CD4-positive, alpha-beta T cell treated with Interleukin-17A for 4 hours (primary cell): ENCODE measurements around the gene SEC16A.

Experiments
- DNase-seq: peaks from one replicate; pipeline ENCODE4 v3.0.0-alpha.2; 2020; ENCODE audit warnings: mixed read lengths

SEC16A gene

DNA sequence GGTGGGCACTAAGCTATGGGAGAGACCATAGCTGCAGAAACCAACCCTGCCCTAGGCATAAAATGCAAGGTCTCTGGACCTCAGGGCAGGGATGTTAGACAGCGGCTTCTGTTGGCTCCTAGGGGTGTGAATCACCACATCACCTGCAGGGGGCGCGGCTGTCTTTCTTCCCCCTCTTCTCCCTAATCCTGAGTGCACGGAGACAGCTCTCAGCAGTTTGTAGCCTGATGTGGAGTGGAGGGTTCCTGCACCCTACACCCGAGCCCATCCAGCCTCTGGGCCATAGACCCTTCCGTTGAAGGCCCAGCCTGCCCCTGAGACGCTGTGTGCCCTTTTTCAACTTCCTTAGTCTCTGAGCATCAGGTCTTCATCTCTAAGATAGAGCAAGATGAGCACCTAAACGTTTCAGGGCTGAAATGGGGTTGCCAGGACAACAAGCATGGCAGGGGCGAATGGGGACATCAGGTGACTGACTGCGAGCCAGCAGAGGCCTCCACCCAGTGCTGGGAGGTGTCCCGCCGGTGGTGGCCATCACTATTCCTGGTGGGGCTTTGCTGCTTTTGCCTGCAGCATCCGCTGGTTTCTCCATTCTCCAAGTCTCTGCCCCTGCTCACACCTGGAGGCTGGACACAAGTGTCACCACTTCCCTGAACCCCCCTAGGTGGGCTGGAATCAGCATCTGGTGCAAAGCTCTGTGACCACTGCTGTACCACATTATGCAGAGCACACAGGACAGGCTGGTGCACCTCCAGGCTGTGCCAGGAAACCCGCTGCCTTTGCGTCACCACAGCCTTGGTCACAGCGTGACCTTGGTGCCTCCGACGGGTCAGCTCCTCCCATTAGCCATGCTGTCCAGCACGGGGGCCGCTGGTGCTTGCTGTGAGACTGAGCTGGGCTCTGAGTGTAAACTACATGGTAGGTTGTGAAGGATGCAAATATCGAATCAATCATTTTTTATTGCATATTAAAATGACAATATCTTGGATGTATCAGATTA is 2.5 kb upstream of the SEC16A start:
- peak; percentile 90 for DNase-seq

DNA sequence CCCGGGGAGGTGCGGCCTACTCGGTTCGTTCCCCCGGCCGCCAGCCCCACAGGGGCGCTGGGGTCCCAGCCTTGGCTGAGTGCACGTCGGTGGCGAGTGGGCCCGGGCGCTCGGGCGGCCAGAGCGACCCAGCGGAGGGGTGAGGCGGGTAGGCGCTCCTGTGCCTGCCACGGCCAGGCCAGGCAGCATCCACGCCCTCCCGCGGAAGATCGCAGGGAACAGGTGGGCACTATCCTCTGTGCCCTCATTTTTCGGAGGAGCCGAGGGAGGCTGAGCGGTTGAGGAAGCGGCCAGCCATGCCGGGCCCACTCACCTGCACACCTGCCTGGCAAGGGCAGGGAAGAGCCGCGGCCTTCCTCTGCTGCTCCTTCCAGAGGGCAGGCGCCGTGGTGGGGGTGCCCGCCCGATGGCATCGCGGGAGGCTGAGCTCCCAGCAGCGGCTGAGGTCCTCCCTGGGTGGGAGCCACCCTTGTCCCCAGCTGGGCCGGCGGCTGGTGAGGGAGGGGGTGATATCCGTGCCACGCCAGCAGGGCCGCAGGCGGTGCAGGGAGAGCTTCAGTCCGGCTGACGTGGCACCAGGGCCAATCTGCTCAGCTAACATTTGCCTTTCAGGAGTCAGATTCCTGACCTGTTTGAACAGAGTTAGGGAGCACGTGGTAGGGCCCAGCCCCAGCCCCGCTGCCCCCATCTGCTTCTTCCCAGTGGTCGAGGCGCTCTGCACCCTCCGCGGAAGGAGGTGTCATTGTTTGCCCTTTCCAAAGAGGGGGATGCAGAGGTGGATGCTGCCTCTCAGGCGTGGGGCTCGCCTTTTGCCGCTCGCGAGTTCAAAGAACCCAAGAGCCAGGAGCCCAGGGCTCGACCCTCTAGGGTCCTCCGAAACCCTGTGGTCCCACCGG is 1.6 kb upstream of the SEC16A start:
- no peak for DNase-seq

DNA sequence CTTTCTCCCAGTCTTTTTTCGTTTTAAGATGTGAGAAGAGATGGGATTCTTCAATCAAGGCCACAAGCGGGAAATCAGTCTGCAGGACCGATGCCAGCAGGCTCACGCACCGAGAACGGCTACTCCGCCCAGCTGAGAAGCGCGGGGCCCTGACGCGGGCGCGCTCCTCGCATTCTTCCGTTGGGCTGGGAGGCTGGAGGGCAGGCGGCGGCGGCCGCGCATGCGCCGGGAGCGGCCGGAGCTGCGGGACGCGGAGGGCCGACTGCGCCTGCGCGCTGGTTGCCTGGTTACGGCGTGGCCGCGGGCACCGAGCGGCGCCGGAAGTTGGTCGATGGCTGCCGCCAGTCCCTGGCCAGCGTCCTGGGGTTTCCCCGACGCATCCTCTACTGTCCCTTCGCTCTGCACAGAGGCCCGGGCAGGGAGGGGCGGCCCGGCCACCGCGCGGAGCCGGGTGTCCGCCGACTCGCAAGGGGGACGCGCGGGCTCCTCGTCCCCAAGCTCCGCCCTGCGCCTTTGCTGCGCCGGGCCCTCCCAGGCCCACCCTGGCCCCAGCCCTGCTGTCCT is 831 bp upstream of the SEC16A start:
- peak; percentile 98 for DNase-seq

DNA sequence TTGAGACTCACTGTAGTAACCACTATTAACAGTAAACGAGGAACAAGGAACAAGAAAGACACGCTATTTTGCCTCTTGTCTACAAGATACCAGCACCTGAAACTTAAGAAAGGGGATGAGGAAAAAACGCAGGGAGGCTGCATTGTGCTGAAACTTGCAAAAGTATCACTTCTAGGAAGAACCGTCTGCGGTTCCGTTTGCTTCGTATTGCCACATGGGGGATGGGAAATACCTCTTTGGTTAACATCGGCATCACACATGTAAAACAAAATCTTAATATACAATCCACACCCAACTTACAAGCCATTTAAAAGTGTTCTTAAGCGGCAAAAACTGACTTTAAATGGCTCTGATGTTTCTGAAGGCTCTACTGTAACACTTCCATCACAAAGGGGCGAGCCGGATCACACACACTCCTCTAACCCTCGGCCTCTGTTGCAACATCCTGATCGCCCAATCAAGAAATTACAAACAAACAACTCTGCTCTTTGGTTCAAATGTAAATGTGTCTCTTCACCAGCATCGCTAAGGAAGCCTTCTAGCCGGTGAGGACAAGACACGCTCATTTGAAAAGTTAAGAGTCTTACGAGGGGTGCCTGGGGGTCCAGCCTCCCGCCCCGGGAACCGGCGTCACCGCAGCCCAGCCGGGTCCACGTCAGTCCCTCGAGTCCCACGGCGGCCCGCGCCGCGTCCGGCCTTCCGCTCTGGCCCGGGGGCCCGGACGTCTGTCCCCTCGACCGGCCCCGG is 621 bp downstream of the SEC16A start:
- peak; percentile 31 for DNase-seq

DNA sequence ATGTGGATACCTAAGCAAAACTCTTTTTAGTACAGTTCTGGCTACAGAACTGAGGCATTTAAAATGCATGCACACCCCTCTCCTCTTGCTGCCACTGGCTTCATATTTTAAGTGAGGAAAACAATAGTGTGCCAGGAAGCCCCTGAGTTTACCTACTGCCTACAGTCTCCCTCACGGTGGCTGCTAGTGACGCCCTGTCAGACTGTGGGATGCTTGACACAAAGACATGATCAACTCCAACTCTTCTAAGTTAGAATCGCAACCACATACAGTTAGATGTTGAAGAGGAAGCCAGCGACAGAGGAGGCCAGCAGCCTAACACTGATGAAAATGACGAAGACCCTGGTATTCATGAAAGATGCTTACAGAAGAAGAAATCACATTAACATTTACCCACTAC is 1.3 kb downstream of the SEC16A start:
- DNase-seq: no peak

- no peak for DNase-seq
These were observed 6.3 kb downstream of the SEC16A start for GRCh38 chr9:136476369-136477150.

GRCh38 chr9:136474974-136475865 is 7.6 kb downstream of the SEC16A start:
- no peak for DNase-seq

DNA sequence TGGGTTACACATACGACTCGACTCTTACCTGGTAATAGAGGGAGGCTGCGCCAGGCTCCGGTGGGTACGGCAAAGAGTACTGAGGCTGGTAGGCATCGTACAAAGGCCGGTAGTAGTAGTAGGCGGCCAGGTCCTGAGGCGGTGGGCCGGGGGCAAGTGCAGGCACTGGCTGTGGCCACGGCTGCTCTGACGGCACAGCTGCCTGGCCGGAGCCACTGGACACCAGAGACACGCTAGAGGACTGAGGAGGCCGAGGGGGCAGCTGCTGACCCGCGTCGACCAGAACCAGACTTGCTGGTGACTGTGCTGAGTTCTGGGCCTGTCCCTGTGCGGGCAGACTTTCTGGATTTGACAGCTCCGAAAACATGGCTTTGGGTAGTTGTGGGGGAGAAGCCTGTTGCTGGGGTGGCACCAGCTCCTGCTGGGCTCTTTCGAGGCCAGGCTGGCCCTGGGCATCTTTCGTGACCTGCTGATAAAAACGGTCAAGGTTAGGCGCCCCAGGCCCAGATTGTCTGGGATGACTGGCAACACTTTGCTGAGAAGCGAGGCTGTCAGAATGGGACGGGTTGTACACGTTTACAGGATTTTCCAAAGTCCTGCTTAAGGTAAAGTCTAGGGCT is 8.7 kb downstream of the SEC16A start:
- DNase-seq: no peak

GRCh38 chr9:136473354-136473721 is 9.5 kb downstream of the SEC16A start:
- DNase-seq: no peak

GRCh38 chr9:136472640-136473353 is 10.0 kb downstream of the SEC16A start:
- DNase-seq: no peak

DNA sequence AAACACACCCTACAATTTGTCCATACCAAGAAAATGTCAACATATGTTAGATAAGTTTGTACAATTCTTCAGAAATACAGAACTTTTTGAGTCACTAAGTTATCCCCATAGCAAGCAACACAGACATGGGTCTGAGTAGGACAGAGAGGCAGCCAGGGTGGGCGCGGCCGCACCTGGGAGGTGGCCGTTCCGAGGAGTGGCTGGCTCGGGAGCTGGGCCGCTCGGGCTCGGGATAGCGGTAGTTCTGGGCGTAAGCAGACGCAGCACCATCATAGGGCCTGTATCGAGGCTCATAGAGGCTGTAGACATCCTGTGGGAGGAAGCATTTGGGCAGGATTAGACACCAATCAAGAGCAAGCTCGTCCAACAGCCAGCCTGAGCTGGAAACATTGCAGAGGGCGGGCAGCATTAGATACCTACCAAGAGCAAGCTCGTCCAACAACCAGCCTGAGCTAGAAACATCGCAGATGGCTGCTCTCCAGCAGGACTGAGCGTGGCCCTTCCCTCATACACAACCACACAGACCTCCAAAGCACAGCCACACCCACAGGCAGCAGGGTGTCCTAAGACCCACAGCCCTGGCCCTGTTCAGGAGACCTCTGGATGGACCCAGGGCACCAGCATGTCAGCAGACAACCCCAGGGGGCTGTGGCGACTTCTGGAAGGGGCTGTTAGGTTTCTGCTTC is 10.9 kb downstream of the SEC16A start:
- DNase-seq: no peak

DNA sequence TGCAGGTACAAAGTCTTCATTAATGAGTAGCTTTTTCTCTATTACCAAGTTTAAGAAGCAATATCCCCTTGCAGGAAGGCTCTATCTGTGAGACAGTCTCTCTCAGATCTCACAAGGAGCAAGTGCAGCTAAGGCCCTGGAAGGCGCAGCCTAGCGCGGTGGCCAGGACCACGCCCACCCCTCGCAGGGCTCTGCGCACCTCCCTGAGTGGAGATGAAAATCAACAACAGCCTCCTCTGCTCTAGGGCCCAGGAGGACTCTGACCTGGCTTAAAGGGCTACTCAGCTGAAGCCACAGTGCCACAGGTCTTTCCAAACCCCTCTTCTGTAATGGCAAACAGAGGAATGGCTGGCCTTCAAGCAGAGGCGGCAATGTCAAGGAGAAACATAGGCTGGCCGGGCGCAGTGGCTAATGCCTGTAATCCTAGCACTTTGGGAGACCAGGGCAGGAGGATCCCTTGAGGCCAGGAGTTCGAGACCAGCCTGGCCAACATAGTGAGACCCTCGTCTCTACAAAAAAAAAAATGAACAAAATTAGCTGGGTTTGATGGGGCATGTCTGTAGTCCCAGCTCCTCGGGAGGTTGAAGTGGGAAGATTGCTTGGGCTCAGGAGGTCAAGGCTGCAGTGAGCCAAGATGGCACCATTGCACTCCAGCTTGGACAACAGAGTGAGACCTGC is 11.9 kb downstream of the SEC16A start:
- DNase-seq: no peak

DNA sequence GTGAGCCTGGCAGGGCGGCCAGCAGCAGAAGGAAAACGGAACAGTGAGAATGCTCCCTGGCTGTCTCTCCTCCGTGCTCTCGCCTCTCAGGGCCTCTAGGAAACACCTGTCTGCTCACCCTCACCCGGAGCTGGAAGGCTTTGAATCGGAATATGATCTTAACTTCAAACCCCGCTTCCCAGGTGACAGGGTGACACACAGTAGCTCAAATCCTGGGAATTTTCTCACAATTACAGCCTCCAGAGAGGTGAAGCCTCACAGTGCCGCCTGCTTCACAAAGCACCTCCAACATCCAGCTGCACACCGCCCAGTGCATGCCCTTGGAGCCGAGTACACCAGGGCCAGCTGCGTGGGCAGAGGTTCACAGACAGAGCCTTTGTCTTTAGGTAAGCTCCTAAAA is 12.5 kb downstream of the SEC16A start:
- DNase-seq: no peak

DNA sequence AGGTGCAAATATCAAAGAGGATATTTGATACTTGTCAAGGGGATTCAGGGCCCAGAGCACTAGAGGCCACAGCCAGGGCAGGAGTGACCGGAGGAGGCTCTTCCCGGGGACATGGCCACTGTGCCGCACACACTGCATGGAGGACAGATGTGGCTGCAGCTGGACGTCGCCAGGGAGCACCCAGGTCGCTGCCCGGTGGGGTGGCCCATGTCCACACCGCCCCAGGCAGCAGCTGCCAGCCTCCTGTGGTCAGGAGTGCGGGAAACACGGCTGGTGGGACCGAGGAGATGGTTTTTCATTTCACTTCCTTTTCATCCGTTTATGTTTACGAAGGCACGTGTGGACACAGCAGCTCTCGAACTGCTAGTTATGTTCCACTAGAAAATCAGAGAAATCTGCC is 15.1 kb downstream of the SEC16A start:
- no peak for DNase-seq

GRCh38 chr9:136466155-136466541 is 16.7 kb downstream of the SEC16A start:
- no peak for DNase-seq

DNA sequence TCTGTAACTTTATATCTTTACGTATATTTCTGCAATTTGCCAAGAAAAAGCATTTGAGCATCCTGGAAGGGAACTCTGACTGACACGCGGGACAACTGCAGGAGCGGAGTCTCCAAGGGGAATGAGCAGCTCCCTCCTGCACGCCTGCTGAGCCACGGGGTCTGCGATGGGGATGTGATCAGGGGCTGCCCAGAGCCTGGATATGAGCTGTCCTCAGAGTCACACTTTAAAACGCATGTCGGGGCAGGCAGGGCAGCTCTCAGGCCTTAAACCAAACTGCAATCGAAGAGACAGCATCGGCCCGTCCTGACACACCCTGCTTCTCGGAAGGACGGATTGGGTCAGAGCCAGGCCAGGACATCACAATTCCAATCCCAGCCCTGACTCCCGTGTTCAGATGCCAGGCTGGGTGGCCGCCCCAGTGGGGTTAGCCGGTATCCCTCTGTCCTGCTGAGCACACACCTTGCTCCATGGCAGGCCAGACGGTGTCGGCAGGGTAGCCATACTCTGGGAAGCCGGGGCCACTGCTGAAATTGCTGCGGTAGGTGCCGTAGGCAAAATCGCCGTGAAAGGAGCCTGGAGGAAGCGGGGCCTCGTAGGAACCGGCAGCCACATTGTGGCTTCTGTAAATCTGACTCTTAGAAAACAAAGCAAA is 17.2 kb downstream of the SEC16A start:
- no peak for DNase-seq

DNA sequence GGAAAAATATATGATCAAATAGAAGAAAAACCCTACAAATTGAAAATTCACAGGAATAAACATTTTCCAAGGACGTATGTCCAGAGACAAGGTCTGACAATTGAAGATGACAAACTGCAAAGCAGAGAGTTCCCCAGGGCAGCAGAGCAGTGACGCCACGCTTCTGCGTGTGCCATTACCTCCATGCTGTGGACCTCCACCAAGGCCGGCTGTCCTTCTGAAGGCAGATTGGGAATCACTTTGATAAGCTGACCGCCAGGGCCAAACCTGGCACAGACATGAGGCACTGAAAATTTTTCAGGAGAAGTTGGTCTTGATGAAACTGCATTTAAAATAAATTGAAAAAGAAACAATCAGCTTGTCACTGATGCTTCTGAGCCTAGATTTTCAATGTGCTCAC is 18.6 kb downstream of the SEC16A start:
- DNase-seq: no peak

DNA sequence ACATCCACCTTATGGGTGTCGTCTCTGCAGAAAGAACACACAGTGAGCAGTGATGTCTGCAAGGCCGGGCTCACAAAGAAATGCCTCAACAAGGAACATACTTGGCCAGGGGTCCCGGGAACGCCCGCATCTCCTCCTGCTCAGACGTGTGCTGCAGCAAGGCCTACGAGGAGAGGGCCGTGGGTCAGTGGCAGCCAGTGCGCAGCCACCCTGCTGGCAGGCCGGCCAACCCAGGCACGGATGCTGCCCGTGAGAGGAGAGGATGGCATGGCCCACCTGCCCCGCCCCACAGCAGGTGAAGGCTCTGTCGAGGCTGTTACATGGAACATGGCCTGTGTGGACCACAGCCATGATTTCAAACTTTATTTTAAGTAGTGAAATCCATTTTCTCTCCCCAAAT is 19.3 kb downstream of the SEC16A start:
- no peak for DNase-seq
